ENCODE data around the gene KRTAP10-1. TPM values are rescaled to one million over a fixed set of nuclear protein-coding genes. Genes with fewer than 3 reads are reported as not detected.

Gene KRTAP10-1
- total RNA-seq, 1 donor from 2014 or later, result not detected

DNA sequence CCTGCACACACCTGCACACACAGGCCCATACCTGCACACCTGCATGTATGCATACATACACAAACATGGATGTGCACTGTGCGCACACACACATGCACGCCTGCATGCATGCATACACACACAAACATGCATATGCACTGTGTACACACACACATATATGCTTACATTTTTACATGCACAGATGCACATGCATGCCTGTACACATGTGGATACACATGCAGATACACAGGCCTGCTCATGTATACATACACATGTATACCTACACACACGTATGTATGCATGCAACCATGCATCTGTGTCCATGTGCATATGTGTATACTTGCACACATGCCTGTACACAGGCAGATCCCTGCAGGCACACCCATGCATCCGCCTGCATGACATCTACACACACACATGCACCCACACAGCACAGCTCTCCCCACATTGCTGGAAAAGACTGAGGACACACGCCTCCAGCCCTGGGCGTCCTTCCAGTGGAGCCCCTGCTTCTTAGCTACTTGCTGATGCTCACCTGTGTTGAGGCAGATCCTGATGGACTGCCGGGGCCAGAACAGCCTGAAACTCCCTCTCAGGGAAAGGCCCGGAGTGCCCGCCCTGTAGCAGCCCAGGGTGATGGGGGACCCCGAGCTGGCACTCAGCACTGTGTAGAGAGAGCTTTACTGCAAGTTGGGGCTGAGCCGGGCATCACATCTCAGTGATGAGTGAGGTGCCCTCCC is 28.6 kb downstream of the KRTAP10-1 start:
- H3K4me1 Mint-ChIP-seq (ENCODE audit: unreplicated experiment), result no peaks in the 10 kb centered on the region

DNA sequence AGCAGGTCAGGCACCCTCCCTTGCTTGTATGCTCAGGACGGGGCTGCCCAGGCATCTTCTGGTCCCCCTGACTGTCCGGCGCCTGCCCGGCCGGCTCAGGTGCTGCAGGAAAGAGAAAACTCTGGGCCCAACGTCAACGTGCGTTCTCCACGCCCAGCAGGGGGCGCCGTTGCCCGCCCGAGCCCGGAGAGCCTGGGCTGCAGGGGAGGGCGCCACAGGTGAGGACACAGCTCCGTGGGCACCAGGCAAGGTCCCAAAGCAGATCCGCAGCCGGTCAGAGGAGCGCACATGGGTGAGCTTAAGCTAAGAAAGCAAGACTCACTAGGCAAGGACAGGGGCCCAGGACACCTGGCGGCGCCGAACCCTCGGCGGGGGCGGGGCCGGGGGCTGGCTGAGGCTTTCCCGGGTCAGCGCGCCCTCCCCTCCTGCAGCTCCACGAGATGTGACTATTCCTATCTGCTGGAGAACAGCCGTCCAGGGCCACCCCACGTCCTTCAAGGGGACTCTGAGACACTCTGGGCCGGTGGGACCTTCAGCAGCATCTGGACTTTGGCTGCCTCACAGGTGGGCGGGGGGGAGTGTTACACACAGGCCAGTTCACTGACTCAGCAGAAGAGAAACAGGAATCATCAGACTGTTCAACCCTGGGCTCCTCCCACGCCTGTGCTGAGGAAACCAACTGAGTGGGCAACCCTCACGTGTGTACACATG is 29.3 kb downstream of the KRTAP10-1 start:
- Mint-ChIP-seq H3K4me3 (no peak overlapping the region), H3K27ac (no peak overlapping the region), H3K9me3 (no peaks in the 10 kb centered on the region), H3K27me3 (no peaks in the 10 kb centered on the region), H3K4me1 (ENCODE audit: unreplicated experiment) (peaks cover 5% of the 10 kb centered on the region), H3K36me3 (no peaks in the 10 kb centered on the region)
- TF ChIP-seq, protein P1, sequence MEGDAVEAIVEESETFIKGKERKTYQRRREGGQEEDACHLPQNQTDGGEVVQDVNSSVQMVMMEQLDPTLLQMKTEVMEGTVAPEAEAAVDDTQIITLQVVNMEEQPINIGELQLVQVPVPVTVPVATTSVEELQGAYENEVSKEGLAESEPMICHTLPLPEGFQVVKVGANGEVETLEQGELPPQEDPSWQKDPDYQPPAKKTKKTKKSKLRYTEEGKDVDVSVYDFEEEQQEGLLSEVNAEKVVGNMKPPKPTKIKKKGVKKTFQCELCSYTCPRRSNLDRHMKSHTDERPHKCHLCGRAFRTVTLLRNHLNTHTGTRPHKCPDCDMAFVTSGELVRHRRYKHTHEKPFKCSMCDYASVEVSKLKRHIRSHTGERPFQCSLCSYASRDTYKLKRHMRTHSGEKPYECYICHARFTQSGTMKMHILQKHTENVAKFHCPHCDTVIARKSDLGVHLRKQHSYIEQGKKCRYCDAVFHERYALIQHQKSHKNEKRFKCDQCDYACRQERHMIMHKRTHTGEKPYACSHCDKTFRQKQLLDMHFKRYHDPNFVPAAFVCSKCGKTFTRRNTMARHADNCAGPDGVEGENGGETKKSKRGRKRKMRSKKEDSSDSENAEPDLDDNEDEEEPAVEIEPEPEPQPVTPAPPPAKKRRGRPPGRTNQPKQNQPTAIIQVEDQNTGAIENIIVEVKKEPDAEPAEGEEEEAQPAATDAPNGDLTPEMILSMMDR (conservative IDR thresholded peaks at IDR 0.05), result peak; percentile 91
- peak; percentile 82 for DNase-seq (ENCODE audit: extremely low spot score, unreplicated experiment)

More for the DNA sequence above, 28.6 kb downstream of the KRTAP10-1 start:
- Mint-ChIP-seq H3K9me3 (no peaks in the 10 kb centered on the region), H3K27me3 (no peaks in the 10 kb centered on the region), H3K4me3 (no peak overlapping the region), H3K36me3 (no peaks in the 10 kb centered on the region), H3K27ac (no peak overlapping the region)
- no peak for DNase-seq (ENCODE audit: extremely low spot score, unreplicated experiment)
- TF ChIP-seq, protein P1 (conservative IDR thresholded peaks at IDR 0.05), result no peak

DNA sequence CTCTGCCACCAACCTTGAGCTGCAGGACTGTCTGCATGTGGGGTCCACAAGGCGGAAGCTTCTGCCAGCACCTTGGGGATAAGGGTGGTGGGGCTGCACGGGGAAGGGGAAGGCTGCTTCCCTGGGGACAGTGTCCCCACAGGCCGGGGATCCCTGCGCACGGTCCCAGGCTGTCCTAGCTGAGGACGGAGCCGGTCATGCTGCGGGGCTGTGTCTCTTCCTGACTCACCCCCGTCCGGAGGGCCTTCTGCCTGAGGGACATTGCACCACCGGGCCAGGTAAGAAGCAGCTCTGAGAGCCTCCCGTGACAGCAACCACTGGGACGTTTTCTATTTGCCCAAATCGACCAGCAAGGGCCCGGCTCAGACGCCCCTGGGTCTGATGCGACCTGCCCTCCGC is 29.9 kb downstream of the KRTAP10-1 start:
- H3K36me3 Mint-ChIP-seq, result no peaks in the 10 kb centered on the region
- TF ChIP-seq, protein P1 (conservative IDR thresholded peaks at IDR 0.05), result no peak
- H3K4me1 Mint-ChIP-seq (ENCODE audit: unreplicated experiment), result peaks cover 8% of the 10 kb centered on the region

DNA sequence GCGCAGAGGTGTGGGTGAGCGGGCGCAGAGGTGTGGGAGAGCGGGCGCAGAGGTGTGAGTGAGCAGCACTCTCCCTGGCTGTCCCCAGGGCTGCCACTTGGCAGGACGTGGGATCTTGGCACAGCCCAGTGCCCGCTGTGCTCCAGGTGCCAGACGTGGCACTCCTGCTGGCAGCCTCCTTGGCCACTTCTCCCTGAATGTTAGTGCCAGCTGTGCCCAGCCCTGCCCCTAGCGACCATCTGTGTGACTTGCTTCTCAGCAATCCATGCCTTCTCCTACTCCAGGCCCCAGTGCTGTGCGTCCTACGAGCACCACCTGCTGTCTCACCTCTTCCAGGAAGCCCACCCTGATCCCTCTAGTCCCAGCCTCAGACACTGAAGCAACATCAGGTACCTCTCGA is 30.5 kb downstream of the KRTAP10-1 start:
- Mint-ChIP-seq H3K4me1 (ENCODE audit: unreplicated experiment) (peaks cover 8% of the 10 kb centered on the region), H3K27ac (no peak overlapping the region), H3K36me3 (no peaks in the 10 kb centered on the region), H3K27me3 (no peaks in the 10 kb centered on the region), H3K4me3 (no peak overlapping the region), H3K9me3 (no peaks in the 10 kb centered on the region)
- TF ChIP-seq, protein P1 (conservative IDR thresholded peaks at IDR 0.05), result no peak
- no peak for DNase-seq (ENCODE audit: extremely low spot score, unreplicated experiment)

More for the DNA sequence above, 29.9 kb downstream of the KRTAP10-1 start:
- H3K9me3 Mint-ChIP-seq, result no peaks in the 10 kb centered on the region
- no peak overlapping the region for H3K27ac Mint-ChIP-seq
- no peak for DNase-seq (ENCODE audit: extremely low spot score, unreplicated experiment)
- no peaks in the 10 kb centered on the region for H3K27me3 Mint-ChIP-seq
- H3K4me3 Mint-ChIP-seq, result no peak overlapping the region

DNA sequence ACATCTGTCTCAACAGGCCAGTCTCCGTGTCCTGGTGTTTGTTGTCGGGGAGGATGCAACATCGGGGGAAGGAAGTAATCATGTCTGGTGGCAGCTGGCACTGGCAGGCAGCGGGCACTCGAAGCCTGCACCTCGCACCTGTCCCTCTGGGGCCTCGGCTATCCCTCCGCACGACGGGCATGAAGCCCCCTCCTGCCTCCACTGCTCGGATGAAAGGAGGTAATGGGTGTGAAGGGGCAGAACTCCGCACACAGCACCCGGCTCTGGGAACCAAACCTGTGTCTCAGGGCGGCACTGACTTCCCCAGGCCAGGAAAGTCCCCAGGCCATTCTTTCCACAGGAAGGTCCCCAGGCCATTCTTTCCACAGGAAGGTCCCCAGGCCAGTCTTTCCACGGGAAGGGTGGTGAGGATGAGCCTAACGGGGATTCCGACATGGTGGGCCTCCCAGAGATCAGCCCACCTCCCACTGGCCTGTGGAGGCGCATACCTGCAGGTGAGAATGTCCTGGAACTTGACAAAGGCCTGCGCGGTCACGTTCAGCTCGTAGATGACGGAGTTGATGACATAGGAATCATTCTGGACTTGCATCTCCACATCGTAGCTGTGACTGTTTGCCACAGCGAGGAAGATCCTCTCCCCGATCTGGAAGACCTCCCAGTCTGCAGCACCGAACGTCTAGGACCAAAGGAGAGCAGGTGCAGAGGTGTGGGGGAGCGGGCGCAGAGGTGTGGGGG is 31.1 kb downstream of the KRTAP10-1 start:
- Mint-ChIP-seq H3K36me3 (no peaks in the 10 kb centered on the region), H3K4me1 (ENCODE audit: unreplicated experiment) (peaks cover 8% of the 10 kb centered on the region), H3K27ac (no peak overlapping the region), H3K27me3 (no peaks in the 10 kb centered on the region), H3K9me3 (no peaks in the 10 kb centered on the region), H3K4me3 (no peak overlapping the region)
- DNase-seq (ENCODE audit: extremely low spot score, unreplicated experiment), result no peak
- TF ChIP-seq, protein P1 (conservative IDR thresholded peaks at IDR 0.05), result no peak

All from type B pancreatic cell (in vitro differentiated cells).